HL-60/S4 (cell line): Measurements from ENCODE around the gene LYRM2.

ENCODE experiments used
- in situ Hi-C: fragments of 300-500 bp; cut with MboI; formaldehyde crosslinking; loops from 2 replicates; pipeline ENCODE4 v1.14.3; 2022; ENCODE audit warnings: low sequenced_read_pairs

LYRM2 gene

GRCh38 chr6:89563866-89564265 is 74.7 kb downstream of the LYRM2 start:
- in situ Hi-C loops, result no loop called here

- in situ Hi-C loops, result no loop called here
Observed at GRCh38 chr6:89562093-89562973, 76.2 kb downstream of the LYRM2 start.

GRCh38 chr6:89559487-89559886 is 79.1 kb downstream of the LYRM2 start:
- in situ Hi-C loops, result no loop called here

- in situ Hi-C loops, result no loop called here
Observed at GRCh38 chr6:89555806-89556205, 82.7 kb downstream of the LYRM2 start.

GRCh38 chr6:89555031-89555430 is 83.5 kb downstream of the LYRM2 start:
- in situ Hi-C loops, result no loop called here

GRCh38 chr6:89554106-89554505 is 84.4 kb downstream of the LYRM2 start:
- in situ Hi-C loops, result no loop called here

- in situ Hi-C loops, result no loop called here
Observed at GRCh38 chr6:89553431-89553830, 85.1 kb downstream of the LYRM2 start.

GRCh38 chr6:89547281-89547680 is 91.3 kb downstream of the LYRM2 start:
- in situ Hi-C loops, result no loop called here

GRCh38 chr6:89542866-89543265 is 95.7 kb downstream of the LYRM2 start:
- in situ Hi-C loops, result no loop called here

- in situ Hi-C loops, result no loop called here
Observed at GRCh38 chr6:89542081-89542857, 96.3 kb downstream of the LYRM2 start.

- in situ Hi-C loops, result no loop called here
Observed at GRCh38 chr6:89539779-89540178, 98.8 kb downstream of the LYRM2 start.

GRCh38 chr6:89536231-89536630 is 102.3 kb downstream of the LYRM2 start:
- in situ Hi-C loops, result no loop called here

- in situ Hi-C loops, result no loop called here
Observed at GRCh38 chr6:89530982-89531381, 107.6 kb downstream of the LYRM2 start.

- in situ Hi-C loops, result no loop called here
Observed at GRCh38 chr6:89528866-89529265, 109.7 kb downstream of the LYRM2 start.

- in situ Hi-C loops, result no loop called here
Observed at GRCh38 chr6:89527634-89528033, 110.9 kb downstream of the LYRM2 start.

GRCh38 chr6:89526563-89526869 is 112.0 kb downstream of the LYRM2 start:
- in situ Hi-C loops, result no loop called here

- in situ Hi-C loops, result no loop called here
Observed at GRCh38 chr6:89525786-89526562, 112.6 kb downstream of the LYRM2 start.

GRCh38 chr6:89522778-89523177 is 115.8 kb downstream of the LYRM2 start:
- in situ Hi-C loops, result no loop called here

- in situ Hi-C loops, result no loop called here
Observed at GRCh38 chr6:89520736-89521135, 117.8 kb downstream of the LYRM2 start.

GRCh38 chr6:89518352-89519055 is 120.0 kb downstream of the LYRM2 start:
- in situ Hi-C loops, result no loop called here
